CD1c-positive myeloid dendritic cell (primary cell): ENCODE measurements around the gene ZNG1A.
"Not testable (repeated sequence)": the region's sequence is repeated elsewhere in the genome, so short reads cannot be mapped to it uniquely, and the experiment has no call there.

ENCODE experiments used
- DNase-seq: peaks from one replicate; pipeline ENCODE4 v3.0.0-alpha.2; 2016; ENCODE audit errors: extremely low spot score

Gene ZNG1A

DNA sequence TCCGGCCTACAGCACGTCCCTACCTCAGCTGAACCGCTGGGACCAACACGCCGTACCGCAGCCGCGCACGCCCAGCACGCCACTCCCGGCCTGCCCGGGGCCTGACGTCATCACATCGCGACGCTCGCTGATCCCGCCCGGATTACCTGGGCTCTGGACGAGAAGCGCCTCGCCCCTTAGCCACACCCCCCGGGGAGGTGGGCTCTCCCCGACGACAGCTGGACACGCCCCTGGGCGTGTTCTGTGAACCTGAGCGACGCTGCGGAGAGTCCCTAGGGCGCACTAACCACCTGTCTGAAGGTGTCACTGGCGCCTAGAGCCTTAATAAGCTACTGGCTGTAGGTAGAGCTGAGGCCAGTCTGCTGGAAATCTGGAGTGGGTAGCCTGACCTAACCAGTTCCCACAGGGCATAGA, at the start of gene ZNG1A:
ZNG1A (minus strand) TSS at position 87 of the 414 bp plus-strand sequence. CDS start 87 bp downstream, outside the sequence.
- DNase-seq = peak; percentile 60

DNA sequence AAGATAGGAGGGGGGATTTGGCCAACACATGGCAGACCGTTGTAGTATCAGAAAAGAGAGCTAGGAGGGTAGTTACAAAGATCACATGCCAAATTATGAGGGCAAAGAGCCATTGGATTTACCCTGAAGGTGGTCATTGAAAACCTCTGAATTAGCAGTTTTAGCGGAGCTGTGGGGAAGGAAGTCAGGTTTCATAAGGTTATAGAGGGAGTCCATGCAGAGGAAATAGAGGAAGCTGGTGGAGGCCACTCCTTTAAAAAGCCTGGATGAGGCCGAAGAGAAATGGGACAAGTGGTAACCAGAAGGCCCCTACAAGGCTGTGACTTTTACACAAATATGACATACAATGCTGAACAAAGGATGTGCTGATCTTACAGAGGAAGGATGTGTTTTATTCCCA, 49.0 kb upstream of the ZNG1A start:
- DNase-seq = peak; percentile 70

DNA sequence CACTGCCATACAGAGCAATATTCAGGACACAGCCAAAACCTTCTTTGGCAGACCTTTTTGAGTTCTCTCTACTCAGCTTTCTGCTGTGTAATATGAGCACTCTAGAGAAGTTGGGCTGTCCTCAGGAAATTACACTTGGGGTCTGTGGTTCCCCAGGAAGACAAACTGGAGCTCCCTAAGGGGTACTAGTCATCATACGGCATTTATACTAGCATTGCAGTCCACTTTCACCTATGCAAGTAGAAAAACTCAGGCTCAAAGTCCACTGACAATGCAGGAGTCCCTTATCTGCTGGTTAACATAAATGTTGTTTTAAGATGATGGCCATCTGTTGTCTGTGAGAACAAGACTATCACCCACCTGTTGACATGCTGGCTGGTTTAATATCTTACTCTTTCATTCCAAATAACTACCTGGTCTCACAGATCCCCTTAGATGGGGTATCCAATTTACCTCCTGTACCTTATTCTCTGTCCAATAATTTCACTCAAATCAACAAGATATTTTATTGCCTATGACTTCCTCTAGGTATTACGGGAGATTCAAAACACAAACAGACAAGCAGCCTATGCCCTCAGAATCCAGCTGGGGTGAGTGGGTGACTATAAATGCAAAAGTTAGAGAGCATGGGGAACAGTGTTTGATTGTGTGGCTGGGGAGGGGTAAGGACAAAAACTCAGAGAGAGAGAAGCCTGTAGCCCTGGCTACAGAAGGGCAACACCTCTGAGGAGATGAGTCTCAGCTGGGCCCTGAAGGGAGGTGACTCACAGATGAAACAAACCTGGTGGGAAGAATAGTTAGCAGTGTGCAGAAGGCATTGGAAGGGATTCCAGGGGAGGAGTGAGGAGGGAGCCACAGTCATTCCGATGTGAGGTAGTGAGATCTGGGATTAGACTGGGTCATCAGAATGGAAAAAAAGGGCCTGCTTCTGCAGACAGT, 46.0 kb upstream of the ZNG1A start:
- DNase-seq = no peak

DNA sequence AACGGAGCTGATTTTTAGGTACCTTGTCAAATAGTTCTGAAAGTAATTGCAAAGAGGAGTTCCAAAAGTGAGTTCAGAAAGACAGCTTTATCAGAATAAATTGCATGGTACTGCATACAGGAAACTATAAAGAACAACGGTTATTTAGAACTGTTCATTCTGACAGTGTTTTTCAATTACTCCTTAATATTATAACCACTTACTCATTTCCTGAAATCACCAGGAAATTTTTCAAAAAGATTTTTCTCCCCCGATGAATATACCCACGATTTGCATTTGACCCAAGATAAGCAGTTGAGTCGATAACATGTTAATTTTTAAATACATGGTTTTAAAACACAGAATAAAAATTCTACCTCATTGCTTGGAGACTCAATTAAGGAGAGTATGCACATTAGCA, 45.2 kb upstream of the ZNG1A start:
- DNase-seq = peak; percentile 24

DNA sequence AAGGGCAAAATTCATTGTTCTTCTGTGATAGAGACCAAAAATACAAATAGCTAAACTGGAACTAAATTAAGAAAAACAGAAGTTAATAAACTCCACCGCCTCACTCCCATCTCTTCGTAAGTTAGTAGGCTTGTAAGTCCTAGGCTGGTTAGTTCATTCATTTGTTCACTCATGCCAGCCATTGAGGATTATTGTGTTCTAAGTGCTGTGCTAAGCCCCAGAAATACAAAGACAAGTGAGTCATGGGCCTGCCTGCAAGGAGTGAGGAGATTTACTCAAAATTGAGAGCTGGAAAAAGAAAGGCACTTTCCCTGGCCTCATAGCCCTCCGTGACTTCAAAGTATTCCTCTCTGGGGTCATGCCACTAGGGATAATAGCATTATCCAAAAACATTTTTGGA, 44.3 kb upstream of the ZNG1A start:
- peak; percentile 41 for DNase-seq

DNA sequence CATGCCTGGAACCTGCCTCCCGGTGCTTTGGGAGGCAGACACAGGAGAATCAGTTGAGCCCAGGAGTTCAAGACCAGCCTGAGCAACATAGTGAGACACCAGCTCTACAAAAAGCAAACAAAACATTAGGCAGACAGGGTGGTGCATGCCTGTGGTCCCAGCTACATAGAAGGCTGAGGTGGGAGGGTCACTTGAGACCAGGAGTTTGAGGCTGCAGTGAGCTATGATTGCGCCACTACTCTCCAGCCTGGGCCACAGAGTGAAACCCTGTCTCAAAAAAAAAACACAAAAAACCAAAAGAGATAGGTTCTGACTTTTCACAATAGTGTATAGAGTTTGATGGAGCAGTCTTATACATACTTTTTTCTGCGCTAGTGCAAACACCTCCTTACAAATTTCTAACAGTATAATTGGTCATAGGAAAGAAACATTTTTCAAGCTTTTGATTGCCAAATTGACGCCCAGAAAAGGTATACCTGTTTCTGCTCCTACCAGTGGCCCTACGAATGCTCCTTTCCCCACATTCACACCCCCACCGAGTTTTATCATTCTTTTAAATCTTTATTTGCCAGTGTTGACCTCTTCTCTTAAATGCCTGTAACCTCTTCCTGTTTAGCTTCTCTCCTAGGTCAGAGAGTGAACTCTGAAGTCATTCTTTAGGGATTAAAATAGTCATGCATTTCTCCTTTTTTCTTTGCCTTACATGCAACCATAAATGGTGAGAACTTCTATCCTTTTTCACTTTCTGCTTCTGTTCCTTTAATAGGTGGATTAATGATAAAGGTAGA, 43.3 kb upstream of the ZNG1A start:
- peak; percentile 70 for DNase-seq

DNA sequence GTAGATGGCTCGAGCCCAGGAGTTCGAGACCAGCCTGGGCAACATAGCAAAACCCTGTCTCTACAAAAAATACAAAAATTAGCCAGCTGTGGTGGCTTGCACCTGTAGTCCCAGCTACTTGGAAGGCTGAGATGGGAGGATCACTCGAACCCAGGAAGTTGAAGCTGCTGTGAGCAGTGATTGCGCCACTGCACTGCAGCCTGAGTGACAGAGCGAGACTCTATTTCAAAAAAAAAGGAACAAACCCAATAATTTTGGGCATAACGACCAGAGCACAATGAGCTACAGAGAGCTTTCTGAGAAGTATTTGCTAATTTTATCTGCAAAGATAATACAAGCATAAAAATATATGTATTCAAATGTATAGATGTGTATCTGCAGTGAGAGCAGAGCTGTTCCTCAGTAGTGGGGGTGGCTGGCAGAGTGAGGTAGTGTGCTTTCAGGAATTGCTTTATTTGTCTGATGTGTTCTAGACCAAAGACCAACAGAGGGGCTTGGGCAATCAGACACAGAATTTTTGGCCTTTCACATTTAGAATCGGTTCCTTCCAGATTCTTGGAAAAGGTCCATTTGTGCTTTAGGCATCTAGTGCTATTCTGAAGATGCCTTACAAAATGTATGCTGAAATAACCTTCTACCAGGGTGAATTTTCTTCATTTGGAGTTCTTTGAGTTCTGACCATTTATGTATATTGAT, 41.0 kb upstream of the ZNG1A start:
- peak; percentile 66 for DNase-seq

DNA sequence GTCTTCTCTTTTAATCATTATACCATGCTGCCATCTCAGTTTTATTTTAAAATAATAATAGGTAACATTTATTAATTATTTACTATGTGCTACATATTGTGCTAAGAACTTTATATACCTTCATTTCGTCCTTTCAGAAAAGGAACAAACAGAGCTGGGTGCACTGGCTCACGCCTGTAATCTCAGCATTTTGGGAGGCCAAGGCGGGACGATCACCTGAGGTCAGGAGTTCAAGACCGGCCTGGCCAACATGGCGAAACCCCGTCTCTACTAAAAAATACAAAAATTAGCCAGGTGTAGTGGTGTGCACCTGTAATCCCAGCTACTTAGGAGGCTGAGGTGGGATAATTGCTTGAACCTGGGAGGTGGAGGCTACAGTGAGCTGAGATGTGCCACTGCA, 40.2 kb upstream of the ZNG1A start:
- not testable (repeated sequence) for DNase-seq

DNA sequence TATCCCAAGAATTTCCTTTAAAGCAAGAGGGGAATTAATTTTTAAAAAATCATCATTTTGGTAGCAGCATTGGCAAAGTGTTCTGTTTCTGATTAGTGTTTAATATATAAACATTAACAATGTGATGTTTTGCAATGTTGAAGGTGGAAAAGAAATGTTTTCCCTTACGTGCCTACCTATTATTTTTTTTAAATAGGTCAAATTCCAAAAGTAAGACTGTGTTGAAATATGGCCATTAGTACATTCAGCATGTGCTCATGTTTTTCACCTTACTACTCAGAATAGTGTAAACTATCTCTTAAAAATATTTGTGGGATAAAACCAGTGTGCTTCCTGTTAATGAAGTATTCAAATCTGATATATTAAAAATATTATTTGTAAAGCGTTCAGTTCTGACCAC, 39.1 kb upstream of the ZNG1A start:
- no peak for DNase-seq

DNA sequence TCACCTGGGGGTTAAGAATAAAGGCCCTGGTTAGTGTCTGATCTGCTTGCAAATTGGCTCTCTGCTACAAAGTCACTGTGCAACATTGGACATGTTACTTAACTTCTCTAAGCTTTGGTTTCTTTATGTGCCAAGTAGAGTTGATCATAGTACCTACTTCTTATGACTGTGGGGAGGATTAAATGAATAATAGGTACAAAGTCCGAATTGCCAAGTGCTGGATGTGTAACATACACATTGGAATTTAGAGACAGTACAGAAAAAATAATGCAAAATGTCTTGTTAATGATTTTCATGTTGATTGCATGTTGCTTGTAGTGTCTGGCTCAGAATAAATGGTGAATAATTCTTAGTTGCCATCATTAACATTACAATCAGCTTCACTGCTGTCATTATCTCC, 38.0 kb upstream of the ZNG1A start:
- no peak for DNase-seq

DNA sequence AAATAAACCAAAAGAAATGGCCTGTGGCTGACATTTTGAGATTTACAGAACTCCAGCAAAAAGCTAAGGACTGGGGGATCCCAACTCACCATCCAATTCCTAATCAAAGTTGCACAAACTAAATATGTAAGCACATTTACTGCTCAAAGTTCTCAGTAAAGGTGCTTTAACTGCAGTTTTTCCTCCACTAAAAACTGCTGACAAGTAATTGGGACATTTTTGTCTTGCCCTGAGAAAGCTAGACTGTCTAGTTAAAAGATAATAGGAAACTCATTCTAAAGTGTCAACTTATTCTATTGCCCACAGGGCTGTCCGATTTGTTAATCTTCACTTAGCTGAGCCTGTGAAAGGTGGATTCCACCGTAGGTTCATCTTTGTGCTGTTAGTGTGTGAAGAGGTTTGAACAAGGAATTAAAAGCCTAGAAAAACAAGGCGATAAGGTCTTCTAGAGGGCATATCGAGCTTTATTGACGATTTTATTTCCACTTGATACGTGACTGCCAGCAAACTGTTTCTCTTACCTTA, 36.8 kb upstream of the ZNG1A start:
- no peak for DNase-seq

DNA sequence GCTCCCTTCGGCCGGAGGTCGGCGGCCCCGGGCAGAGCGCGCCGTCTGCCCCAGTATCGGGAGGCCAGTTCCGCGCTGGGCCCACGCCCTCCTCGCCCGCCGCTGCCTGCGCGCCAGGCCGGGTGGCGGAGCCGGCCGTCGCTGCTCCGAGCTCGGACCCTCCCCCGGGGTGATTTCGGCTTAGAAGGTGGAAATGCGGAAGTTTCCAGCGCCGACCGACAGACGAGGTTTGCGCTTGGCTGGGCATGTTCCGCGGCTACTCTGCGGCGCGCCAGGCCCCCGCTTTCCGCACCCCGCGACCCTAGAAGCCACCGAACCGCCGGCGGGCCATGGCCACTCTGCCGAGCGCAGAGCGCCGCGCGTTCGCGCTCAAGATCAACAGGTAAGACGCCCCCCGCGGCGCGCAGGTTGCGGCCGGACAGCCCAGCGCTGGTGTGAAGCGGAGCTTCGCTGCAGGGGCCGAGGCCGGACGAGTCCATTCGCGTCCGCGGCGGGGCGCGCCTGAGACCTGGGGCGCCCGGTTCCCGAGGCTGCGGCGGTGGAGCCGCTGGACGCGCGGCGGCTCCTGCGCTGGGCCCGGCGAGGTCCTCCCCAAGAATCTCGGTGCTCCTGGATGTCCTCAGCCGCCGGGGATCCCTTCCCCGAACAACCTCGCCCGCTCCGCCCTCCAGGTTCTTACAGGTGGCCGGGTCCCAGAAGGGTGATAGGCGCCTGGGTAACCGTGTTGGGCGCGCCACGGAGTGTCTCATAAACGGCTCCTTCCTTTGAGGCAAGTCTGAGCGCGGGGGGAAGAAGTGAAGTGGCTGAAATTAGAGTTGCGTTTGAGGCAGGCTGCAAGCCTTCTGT, 36.0 kb upstream of the ZNG1A start, which contains the start of gene DOCK8:
DOCK8 (plus strand) TSS at position 218 of the 846 bp plus-strand sequence; CDS start at position 330, 112 bp downstream.
- peak; percentile 95 for DNase-seq

DNA sequence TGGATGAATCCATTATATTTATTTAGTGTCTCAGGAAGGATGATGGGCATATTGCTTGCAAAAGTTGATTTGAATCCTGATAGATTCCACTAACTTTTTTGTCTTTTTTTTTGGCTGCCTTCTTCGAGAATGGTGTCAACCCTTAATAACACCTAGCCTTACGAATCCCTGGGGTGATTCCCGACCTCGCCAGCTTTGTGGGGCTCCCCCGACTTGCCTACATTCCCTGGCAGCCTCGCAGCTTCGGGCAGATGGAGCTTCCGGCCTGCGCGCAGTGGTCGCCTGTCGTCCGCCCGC, 35.4 kb upstream of the ZNG1A start:
- DNase-seq = no peak

DNA sequence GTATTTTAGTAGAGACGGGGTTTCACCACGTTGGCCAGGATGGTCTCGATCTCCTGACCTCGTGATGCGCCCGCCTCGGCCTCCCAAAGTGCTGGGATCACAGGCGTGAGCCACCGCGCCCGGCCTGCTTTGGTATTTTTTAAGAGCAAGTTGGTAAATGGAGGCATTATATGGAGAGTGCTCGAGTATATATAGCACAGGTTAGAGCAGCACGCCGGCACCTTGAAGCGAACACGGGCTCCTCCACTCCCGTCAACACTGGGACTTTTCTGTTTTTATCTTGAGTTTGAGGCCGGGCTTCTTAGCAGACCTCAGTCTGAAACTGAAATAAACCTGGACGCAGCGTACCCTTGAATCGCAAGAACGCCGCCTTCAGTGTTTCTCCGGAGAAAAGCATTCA, 35.0 kb upstream of the ZNG1A start:
- DNase-seq = not testable (repeated sequence)

DNA sequence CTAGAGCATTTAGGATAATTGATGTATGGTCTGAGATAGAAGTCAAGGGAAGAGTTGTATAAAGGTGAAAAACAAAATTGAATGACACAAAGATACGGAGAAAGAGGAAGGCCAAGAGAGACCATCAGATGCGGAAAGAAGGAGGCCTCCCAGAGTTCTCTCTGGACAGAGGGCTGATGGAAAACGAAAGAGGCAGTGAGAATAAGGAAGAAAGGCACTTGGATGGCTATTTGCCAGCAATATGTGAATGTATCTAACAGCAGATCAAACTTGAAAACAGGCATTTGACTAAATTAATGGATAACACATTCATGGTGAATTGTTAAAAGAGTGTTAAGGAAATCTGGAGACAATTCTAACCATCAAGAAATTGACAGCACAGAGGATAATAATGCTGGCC, 33.4 kb upstream of the ZNG1A start:
- peak; percentile 88 for DNase-seq

DNA sequence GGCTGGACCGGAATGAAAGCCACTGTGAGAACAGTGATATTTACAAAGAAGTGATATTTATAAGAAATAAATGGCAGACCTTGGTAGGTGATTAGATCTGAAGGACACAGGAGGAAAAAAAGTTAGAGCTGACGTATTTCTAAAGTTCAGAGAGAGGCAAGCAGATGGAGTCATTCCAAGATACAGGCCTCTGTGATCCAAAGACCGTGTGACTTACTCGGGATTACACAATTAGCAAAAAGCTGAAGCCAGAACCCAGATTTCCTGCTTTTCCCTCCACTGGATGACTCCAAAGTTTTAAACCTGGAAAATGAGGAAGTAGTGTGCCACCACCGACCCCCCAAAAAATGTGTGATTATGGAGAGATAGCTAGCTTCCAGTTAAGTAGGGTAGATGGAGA, 32.7 kb upstream of the ZNG1A start:
- peak; percentile 61 for DNase-seq

DNA sequence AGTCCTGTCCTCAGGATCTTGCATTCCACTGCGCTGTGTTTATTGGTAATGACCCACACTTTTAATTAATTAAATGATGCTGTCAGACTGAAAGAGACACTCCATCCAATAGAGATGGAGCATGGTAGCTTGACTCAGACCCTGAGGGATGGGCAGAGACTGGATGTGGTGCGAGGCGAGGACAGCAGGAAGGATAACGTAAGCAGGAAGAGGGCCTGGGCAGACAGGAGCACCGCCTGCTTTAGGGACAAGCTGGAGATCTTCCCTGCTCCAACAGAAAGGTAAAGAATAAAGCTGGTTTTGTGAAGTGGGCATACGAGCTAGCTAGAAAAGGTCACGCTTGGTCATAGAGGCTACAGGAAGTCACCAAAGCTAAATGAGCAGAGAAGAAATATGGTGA, 32.2 kb upstream of the ZNG1A start:
- no peak for DNase-seq

DNA sequence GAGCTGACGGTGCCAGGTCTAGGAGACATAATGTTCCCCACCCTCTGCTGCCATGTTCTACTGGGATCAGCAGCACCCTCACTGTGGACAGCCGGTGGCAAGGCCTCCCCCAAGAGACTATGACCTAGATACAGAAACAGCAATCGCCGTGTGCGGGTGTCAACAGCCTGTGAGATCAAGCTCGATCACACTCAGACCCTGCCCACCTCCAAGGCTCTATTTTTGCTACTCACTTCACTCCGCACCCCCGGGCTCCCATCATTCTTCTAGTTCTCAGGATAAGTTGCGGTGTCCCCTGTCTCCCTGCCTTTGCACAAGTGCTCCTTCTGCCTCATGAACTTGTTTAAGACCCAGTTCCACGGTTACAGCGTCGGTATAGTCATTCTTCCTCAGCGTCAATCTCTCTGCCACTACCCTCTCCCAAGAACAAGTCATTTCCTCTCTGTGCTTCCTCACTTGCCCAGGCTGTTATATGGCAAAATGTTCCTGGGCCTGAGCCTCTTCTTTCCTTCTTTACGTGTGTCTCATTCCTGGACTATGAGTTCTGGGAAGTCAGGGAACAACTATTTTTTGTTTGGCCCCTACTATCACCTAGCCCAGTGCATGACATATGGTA, 30.4 kb upstream of the ZNG1A start:
- peak; percentile 43 for DNase-seq

DNA sequence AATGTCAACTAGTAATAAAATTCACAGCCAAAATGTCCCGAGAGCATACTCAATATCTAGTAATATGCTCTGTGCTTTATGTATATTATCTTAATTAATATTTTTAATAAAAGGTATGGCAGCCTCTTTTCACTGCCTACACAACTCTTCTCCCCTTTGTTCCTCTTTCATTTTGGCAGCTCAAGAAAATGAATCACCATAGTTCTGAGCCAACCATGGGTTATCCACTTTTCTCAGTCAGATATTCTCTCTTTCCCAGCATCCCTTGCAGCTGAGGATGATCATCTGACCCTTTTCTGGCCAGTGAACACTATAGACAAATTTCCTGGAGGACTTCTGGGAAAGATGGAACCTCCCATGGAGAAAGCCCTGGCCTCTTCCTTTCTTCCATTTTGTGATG, 27.6 kb upstream of the ZNG1A start:
- peak; percentile 16 for DNase-seq

DNA sequence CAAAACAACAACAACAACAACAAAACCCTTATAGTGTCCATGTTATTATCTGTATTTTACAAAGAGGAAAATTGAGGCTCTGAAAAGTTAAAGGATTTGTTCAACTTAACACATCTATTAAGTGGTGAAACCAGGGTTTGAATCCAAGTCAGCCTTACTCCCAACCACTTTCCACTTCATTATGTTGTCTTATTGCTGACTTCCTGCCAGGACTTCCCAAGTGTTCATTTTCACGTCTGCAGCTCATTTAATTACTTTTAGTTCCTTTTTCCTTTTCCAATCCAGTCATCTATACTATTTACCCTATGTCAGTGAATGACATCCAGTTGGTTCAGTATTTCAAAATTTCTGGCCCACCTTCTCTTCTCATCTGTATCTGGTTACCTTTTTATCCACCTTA, 20.7 kb upstream of the ZNG1A start:
- DNase-seq = not testable (repeated sequence)
